Measurements from ENCODE around the gene CNEP1R1.

DNA sequence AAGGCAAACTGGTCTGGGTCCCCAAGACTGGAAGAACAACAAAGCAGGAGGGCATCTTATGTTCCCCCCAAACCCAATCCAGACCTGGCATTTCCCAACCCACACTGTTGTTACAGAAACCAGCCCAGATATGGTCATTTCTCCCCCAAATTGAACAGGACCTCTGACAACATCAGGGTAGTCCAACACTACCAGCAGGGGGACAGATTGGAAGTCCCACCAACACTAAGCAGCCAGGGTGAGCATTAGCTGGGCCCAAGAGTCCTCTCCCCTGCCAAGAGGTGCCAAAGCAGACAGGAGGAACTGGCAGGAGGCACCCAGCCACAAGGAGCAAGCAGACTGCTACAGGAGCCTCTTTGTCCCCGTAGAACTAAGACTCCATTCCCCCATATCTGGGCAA lies 29.3 kb upstream of the CNEP1R1 start:
- TF ChIP-seq, protein P1, sequence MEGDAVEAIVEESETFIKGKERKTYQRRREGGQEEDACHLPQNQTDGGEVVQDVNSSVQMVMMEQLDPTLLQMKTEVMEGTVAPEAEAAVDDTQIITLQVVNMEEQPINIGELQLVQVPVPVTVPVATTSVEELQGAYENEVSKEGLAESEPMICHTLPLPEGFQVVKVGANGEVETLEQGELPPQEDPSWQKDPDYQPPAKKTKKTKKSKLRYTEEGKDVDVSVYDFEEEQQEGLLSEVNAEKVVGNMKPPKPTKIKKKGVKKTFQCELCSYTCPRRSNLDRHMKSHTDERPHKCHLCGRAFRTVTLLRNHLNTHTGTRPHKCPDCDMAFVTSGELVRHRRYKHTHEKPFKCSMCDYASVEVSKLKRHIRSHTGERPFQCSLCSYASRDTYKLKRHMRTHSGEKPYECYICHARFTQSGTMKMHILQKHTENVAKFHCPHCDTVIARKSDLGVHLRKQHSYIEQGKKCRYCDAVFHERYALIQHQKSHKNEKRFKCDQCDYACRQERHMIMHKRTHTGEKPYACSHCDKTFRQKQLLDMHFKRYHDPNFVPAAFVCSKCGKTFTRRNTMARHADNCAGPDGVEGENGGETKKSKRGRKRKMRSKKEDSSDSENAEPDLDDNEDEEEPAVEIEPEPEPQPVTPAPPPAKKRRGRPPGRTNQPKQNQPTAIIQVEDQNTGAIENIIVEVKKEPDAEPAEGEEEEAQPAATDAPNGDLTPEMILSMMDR (IDR thresholded peaks at IDR 0.05; ENCODE audit: insufficient read depth, low read length): no peak
- TF ChIP-seq POLR2AphosphoS5 (IDR thresholded peaks at IDR 0.05; ENCODE audit: low read depth): no peak
- TF ChIP-seq, protein P2, sequence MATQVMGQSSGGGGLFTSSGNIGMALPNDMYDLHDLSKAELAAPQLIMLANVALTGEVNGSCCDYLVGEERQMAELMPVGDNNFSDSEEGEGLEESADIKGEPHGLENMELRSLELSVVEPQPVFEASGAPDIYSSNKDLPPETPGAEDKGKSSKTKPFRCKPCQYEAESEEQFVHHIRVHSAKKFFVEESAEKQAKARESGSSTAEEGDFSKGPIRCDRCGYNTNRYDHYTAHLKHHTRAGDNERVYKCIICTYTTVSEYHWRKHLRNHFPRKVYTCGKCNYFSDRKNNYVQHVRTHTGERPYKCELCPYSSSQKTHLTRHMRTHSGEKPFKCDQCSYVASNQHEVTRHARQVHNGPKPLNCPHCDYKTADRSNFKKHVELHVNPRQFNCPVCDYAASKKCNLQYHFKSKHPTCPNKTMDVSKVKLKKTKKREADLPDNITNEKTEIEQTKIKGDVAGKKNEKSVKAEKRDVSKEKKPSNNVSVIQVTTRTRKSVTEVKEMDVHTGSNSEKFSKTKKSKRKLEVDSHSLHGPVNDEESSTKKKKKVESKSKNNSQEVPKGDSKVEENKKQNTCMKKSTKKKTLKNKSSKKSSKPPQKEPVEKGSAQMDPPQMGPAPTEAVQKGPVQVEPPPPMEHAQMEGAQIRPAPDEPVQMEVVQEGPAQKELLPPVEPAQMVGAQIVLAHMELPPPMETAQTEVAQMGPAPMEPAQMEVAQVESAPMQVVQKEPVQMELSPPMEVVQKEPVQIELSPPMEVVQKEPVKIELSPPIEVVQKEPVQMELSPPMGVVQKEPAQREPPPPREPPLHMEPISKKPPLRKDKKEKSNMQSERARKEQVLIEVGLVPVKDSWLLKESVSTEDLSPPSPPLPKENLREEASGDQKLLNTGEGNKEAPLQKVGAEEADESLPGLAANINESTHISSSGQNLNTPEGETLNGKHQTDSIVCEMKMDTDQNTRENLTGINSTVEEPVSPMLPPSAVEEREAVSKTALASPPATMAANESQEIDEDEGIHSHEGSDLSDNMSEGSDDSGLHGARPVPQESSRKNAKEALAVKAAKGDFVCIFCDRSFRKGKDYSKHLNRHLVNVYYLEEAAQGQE (IDR thresholded peaks at IDR 0.05; ENCODE audit: insufficient replicate concordance, low read depth): no peak

Data from HL-60 (cell line).